B cell (primary cell): ENCODE measurements around the gene CDC42EP2. TPM values are rescaled to one million over a fixed set of nuclear protein-coding genes. Genes with fewer than 3 reads are reported as not detected.

ENCODE experiments used
- ATAC-seq: fragments of 200-7000 bp; cut with Tn5 transposase; one replicate; pipeline ENCODE4 v1.10.0; 2021; ENCODE audit warnings: low read depth, mild to moderate bottlenecking, moderate number of reproducible peaks, moderate library complexity
- CTCF ChIA-PET: fragments of 350-600 bp; sonication (Branson Sonifier 250); formaldehyde crosslinking; loops from one replicate; lab custom pipeline; 2021; ENCODE audit warnings: antibody characterized with exemption, inconsistent platforms; lab: Charles Lee
- POLR2A ChIA-PET: fragments of 350-600 bp; sonication (Branson Sonifier 250); formaldehyde crosslinking; loops from one replicate; lab custom pipeline; 2021; ENCODE audit warnings: antibody characterized with exemption; lab: Charles Lee
- DNase-seq: peaks from one replicate; pipeline ENCODE4 v3.0.0; 2013
- H2AFZ ChIP-seq: 2 replicates; pipeline ENCODE4 v1.6.1; 2012; ENCODE audit warnings: mild to moderate bottlenecking, low read depth, low read length; ENCODE audit not compliant: insufficient read depth, poor library complexity, severe bottlenecking
- H3K27ac ChIP-seq, 2 donors: 1 replicate in 1 of 2; 2 replicates in 1 of 2; pipeline ENCODE4 v1.5.1; 2012 to 2013; ENCODE audit warnings: low read length in 2 of 2, mild to moderate bottlenecking in 2 of 2, moderate library complexity in 1 of 2
- H3K27me3 ChIP-seq, 4 experiments: fragments of 200-600 bp in 1 of 4; sonication (generic) in 1 of 4; replicated peaks in 1 of 4; 1 replicate in 2 of 4; 2 replicates in 2 of 4; pipeline versions ENCODE4 v1.6.1 to v1.7.0; 2013 to 2016; ENCODE audit warnings: low read length in 3 of 4, mild to moderate bottlenecking in 2 of 4, mixed read lengths in 1 of 4, moderate library complexity in 1 of 4; ENCODE audit not compliant: insufficient read depth in 4 of 4, control insufficient read depth in 3 of 4; ENCODE audit errors: control extremely low read depth in 1 of 4
- H3K36me3 ChIP-seq, 2 experiments: replicated peaks in 1 of 2; 1 replicate in 1 of 2; 2 replicates in 1 of 2; pipeline versions ENCODE4 v1.6.1 to v1.7.1; 2013; ENCODE audit warnings: low read length in 1 of 2; ENCODE audit not compliant: insufficient read depth in 2 of 2, control insufficient read depth in 1 of 2; ENCODE audit errors: control extremely low read depth in 1 of 2, extremely low read depth in 1 of 2
- H3K4me1 ChIP-seq, 2 donors: fragments of 200-600 bp in 1 of 2; sonication (generic) in 1 of 2; 1 replicate in 1 of 2; 2 replicates in 1 of 2; pipeline versions ENCODE4 v1.5.1 to v1.6.1; 2013 to 2017; ENCODE audit warnings: low read length in 2 of 2; ENCODE audit not compliant: control insufficient read depth in 2 of 2, insufficient read depth in 2 of 2
- H3K4me2 ChIP-seq: replicated peaks from 2 replicates; pipeline ENCODE3; 2012; ENCODE audit warnings: mild to moderate bottlenecking, low read depth, low read length; ENCODE audit not compliant: poor library complexity, severe bottlenecking
- H3K4me3 ChIP-seq, 5 experiments: fragments of 200-600 bp in 1 of 5; sonication (generic) in 1 of 5; 1 replicate in 3 of 5; 2 replicates in 2 of 5; pipeline versions ENCODE4 v1.5.1 to v1.7.0; 2011 to 2016; ENCODE audit warnings: low read length in 4 of 5, mild to moderate bottlenecking in 4 of 5, low read depth in 2 of 5, control low read depth in 1 of 5, moderate library complexity in 1 of 5; ENCODE audit not compliant: insufficient read depth in 1 of 5; ENCODE audit errors: control extremely low read depth in 1 of 5, extremely low read depth in 1 of 5
- H3K79me2 ChIP-seq: fragments of 200-600 bp; sonication (generic); one replicate; pipeline ENCODE4 v1.6.0; 2016; ENCODE audit warnings: low read length; ENCODE audit not compliant: control insufficient read depth, insufficient read depth
- H3K9ac ChIP-seq: fragments of 200-600 bp; sonication (generic); 2 replicates; pipeline ENCODE4 v1.6.1; 2017; ENCODE audit warnings: mild to moderate bottlenecking, low read length, moderate library complexity
- H3K9me3 ChIP-seq, 3 donors: one replicate each; pipeline versions ENCODE4 v1.6.1 to v1.7.1; 2013; ENCODE audit warnings: low read length in 2 of 3; ENCODE audit not compliant: control insufficient read depth in 2 of 3, insufficient read depth in 1 of 3; ENCODE audit errors: control extremely low read depth in 1 of 3
- H4K20me1 ChIP-seq: 2 replicates; pipeline ENCODE4 v1.6.0; 2012; ENCODE audit warnings: mild to moderate bottlenecking, low read length; ENCODE audit not compliant: insufficient read depth, control insufficient read depth, poor library complexity, severe bottlenecking
- H3K27ac Mint-ChIP-seq: one replicate; pipeline ENCODE4 v1.8.0; 2021; ENCODE audit warnings: mixed read lengths
- H3K27me3 Mint-ChIP-seq: one replicate; pipeline ENCODE4 v1.8.0; 2021; ENCODE audit warnings: mixed read lengths
- H3K4me1 Mint-ChIP-seq: one replicate; pipeline ENCODE4 v1.8.0; 2021; ENCODE audit warnings: mixed read lengths
- H3K4me3 Mint-ChIP-seq: one replicate; pipeline ENCODE4 v1.8.0; 2021; ENCODE audit warnings: mixed read lengths
- H3K9me3 Mint-ChIP-seq: one replicate; pipeline ENCODE4 v1.8.0; 2022; ENCODE audit warnings: mixed read lengths; ENCODE audit not compliant: insufficient read depth
- CTCF ChIP-seq: fragments of 200-600 bp; IDR thresholded peaks from one replicate; pipeline ENCODE4 v1.8.0; 2022; ENCODE audit warnings: antibody characterized with exemption, mild to moderate bottlenecking
- EZH2 ChIP-seq: IDR thresholded peaks from 2 replicates; pipeline ENCODE4 v1.6.1; 2012; ENCODE audit warnings: borderline replicate concordance, low read depth, mild to moderate bottlenecking, moderate library complexity, low read length; ENCODE audit not compliant: insufficient read depth, poor library complexity, severe bottlenecking
- WGBS: methylation state at CpG from one replicate; pipeline ENCODE4 v1.1.5; 2013; ENCODE audit warnings: missing lambda C conversion rate; ENCODE audit not compliant: insufficient coverage; 5-methylcytosine and 5-hydroxymethylcytosine counted together
- intact Hi-C: fragments of 100-400 bp; cut with micrococcal nuclease; formaldehyde crosslinking; loops from one replicate; pipeline ENCODE4 v1.10.0; 2022
- polyA plus RNA-seq: library from polyadenylated mRNA; depleted of rRNA; stranded (reverse); fragments of >200 nt; gene quantifications from 2 replicates; pipeline ENCODE4 v1.2.3, GENCODE V29; 2012
- total RNA-seq, 2 donors: library from RNA; stranded (reverse); fragments of 120-200 nt in 1 of 2; gene quantifications; 1 replicate in 1 of 2; 2 replicates in 1 of 2; pipeline versions ENCODE4 v1.2.3 to v1.2.4, GENCODE V29; 2013 to 2022

Gene CDC42EP2
- total and polyA plus RNA-seq, 2 donors (not counting 1 experiment from before 2014, with no cell fraction given), result 0.69 to 1.1 TPM

GRCh38 chr11:65305501-65306268, 9.0 kb upstream of the CDC42EP2 start:
- no peaks in the 10 kb centered on the region for H3K9me3 Mint-ChIP-seq
- POLR2A ChIA-PET, result interaction anchor here (0.5 to 0.9 kb wide), 3 partner anchors 13 to 516 kb away, joined by 3 to 4 read pairs (median 3); no protein-coding TSS in a partner anchor
- Histone ChIP-seq H3K36me3 (no peaks in the 10 kb centered on the region), H2AFZ (no peak overlapping the region), H3K4me1 (no peaks in the 10 kb centered on the region), H3K27me3 (no peaks in the 10 kb centered on the region), H3K4me2 (no peak overlapping the region), H4K20me1 (no peaks in the 10 kb centered on the region), H3K27ac (no peak overlapping the region), H3K9ac (no peak overlapping the region), H3K9me3 (no peaks in the 10 kb centered on the region), H3K79me2 (no peaks in the 10 kb centered on the region), H3K4me3 (no peak overlapping the region)
- CTCF ChIA-PET, result interaction anchor here (0.6 to 1.6 kb wide), 2 partner anchors 10 to 171 kb away, joined by 3 to 7 read pairs; partner anchors contain the start of gene SYVN1
- no peaks in the 10 kb centered on the region for H3K27me3 Mint-ChIP-seq
- no peak overlapping the region for H3K4me3 Mint-ChIP-seq
- ATAC-seq (no peak), DNase-seq (no peak)
- no peak overlapping the region for H3K27ac Mint-ChIP-seq
- TF ChIP-seq CTCF, result no peak
- TF ChIP-seq EZH2, result no peak
- intact Hi-C loops, result no loop called here
- WGBS, result 98% methylated on average over 12 of the region's 17 CpGs
- no peaks in the 10 kb centered on the region for H3K4me1 Mint-ChIP-seq
